NK-92 (cell line): ENCODE measurements around the gene COL26A1.
"Not testable (repeated sequence)": the region's sequence is repeated elsewhere in the genome, so short reads cannot be mapped to it uniquely, and the experiment has no call there.

Source experiments
- DNase-seq: peaks from one replicate; lab custom pipeline; 2025; ENCODE audit not compliant: unreplicated experiment; lab: John Stamatoyannopoulos, UW

The COL26A1 gene

GRCh38 chr7:101549734-101550133, 187.1 kb downstream of the COL26A1 start:
- DNase-seq = no peak

- no peak for DNase-seq
Observed at GRCh38 chr7:101550641-101551541, 188.2 kb downstream of the COL26A1 start.

DNA sequence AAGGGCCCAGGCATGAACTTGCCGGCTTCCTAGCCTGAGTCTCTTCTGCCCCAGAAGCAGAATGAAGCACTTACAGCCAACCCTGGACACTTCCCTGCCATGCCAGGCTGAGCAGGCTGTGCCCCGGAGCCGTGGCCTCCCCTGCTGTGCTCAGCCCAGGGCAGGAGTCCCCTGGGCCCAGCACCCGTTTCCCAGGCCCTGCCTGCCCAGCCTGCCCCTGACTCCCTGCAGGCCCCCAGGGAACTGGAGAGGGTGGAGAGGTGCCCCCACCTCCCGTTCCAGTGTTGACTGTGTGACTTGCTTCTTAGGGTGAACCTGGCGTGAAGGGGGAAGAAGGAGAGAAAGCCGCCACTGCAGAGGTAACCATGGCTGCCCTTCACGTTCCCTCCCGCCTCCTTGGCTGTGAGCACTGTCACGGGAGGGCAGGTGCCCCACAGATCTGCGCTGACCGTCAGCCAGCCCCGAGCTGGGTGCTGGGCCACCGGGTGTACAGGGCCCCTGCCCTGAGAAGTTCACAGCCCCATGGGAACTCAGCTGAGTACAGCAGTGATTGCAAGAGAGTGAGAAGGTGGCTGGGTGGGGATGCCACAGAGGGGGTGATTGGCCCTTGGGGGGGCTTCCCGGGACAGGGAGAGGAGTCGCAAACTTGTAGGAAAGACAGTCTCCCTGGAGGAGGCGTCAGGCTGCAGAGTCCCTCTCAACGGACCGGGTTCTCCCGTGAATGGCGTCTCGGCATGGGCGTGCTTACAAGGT, 190.5 kb downstream of the COL26A1 start:
- no peak for DNase-seq

- DNase-seq = no peak
Observed at GRCh38 chr7:101553771-101554445, 191.2 kb downstream of the COL26A1 start.

- no peak for DNase-seq
Observed at GRCh38 chr7:101554584-101555268, 192.1 kb downstream of the COL26A1 start.

GRCh38 chr7:101555269-101555920, 192.7 kb downstream of the COL26A1 start:
- DNase-seq = no peak

- DNase-seq = no peak
Observed at GRCh38 chr7:101555921-101556275, 193.2 kb downstream of the COL26A1 start.

GRCh38 chr7:101556453-101556968, 193.8 kb downstream of the COL26A1 start:
- DNase-seq = no peak

- no peak for DNase-seq
Observed at GRCh38 chr7:101557421-101557820, 194.7 kb downstream of the COL26A1 start.

- no peak for DNase-seq
Observed at GRCh38 chr7:101557978-101558741, 195.5 kb downstream of the COL26A1 start.

- no peak for DNase-seq
Observed at GRCh38 chr7:101558742-101559325, 196.2 kb downstream of the COL26A1 start.

DNA sequence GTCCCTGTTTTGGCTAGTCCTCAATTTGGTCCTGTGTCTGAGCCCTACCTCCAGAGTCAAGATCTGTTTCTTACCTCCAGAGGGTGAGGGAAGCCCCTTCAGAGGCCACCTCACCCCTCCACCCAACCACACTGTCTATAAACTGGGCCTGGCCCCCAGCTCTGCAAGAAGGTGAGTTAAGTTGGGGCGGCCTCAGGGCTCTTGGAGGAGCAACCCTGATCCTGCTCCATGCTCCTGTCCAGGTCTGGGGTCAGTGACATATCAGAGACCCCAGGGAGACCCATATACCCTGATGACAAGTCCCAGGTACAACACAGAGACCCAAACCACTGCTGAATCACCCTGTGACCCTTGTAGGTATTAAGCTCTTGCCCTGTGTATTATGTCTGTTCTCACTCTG, 196.9 kb downstream of the COL26A1 start:
- no peak for DNase-seq

DNA sequence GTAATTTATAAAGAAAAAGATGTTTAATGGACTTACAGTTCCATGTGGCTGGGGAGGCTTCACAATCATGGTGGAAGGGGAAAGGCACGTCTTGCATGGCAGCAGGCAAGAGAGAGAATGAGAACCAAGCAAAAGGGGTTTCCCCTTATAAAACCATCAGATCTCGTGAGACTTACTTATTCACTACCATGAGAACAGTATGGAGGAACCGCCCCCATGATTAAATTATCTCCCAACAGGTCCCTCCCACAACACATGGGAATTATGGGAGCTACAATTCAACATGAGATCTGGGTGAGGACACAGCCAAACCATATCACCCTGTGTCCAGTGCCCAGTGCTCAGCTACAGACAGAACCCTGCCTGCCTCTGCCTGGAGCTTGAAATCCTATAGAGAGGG, 197.3 kb downstream of the COL26A1 start:
- DNase-seq = not testable (repeated sequence)

DNA sequence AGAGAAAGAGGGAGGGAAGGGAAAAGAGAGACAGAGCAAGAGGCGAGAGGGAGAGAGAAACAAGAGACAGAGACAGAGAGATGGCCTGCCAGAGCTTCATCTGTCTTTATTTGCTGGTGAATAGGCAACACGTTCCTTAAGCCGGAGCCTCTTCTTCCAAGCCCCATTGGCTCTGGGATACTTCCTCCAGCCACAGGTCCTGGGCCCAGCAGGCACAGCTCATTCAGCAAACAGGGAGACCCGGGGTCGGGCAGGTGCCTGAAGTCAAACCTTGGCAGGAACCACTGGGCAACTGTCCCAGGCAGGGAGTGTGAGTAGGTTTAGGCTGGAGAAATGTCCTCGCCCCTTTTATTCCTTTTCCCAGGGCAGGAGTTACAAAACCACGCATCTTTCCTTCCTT, 198.2 kb downstream of the COL26A1 start:
- DNase-seq = no peak

GRCh38 chr7:101561293-101561692, 198.6 kb downstream of the COL26A1 start:
- DNase-seq = not testable (repeated sequence)

DNA sequence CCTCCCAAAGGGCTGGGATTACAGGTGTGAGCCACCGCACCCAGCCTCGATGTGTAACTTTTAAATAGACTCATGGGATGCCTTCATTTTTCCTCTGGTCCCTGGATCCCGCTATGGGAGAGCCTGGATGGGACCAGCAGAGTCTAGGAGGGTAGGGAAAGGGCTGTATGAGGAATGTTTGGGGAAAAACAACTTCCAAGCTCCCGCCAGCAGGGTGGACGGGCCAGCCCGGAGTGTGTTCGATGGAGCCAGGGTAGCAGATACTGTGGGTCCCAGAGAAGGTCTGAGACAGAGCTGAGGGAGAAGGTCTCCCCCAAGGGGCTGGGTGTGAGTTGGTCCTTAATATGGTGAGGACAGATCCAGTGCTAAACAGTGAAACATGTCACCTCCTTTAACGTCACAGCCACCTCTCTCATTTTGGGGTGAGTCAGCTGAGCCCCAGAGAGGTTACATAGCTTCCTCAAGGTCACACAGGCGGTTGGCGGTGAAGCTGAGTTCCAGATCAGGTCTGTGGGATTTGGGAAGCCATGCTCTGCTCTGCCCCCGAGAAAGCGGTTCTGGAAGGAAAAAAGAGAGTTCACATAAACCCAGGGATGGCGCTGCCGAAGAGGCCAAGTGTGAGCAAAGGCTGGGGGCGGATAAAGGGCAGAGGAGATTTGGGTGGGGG, 200.0 kb downstream of the COL26A1 start:
- no peak for DNase-seq

GRCh38 chr7:101563198-101563901, 200.7 kb downstream of the COL26A1 start:
- no peak for DNase-seq
